ENCODE data around the gene ITGB1. TPM values are rescaled to one million over a fixed set of nuclear protein-coding genes. Genes with fewer than 3 reads are reported as not detected.

ITGB1 gene
- 178 TPM for polyA plus RNA-seq (2013, experiment 1 of 2)
- 189 TPM for polyA plus RNA-seq (2013, experiment 2 of 2)

- Histone ChIP-seq H2BK15ac (ENCODE audit: low read length) (peak within 1 kb of the TSS; percentile 96), H3K9me3 (replicated peaks in 1 of 2; ENCODE audit: control insufficient read depth in 2 of 2, insufficient read depth in 1 of 2, low read depth in 1 of 2, low read length in 2 of 2) (no peaks in the 10 kb centered on the region), H4K8ac (ENCODE audit: low read depth, low read length) (peak within 1 kb of the TSS; percentile 95), H3K23ac (ENCODE audit: low read depth, low read length, poor library complexity) (peak within 1 kb of the TSS; percentile 99), H3K79me1 (ENCODE audit: low read depth, low read length) (peaks cover 5% of the 10 kb centered on the region), H4K91ac (ENCODE audit: low read depth, low read length, poor library complexity) (peak within 1 kb of the TSS; percentile 99), H3K4me1 (ENCODE audit: control insufficient read depth in 2 of 2, insufficient read depth in 1 of 2, low read depth in 1 of 2, low read length in 2 of 2) (peaks cover 14 to 32% of the 10 kb centered on the region in 2 donors), H3K14ac (ENCODE audit: low read length) (peak within 1 kb of the TSS; percentile 98), H3K4me2 (ENCODE audit: insufficient read depth, low read length, poor library complexity, severe bottlenecking) (peak within 1 kb of the TSS; percentile 78), H2AK5ac (ENCODE audit: low read depth, low read length) (peak within 1 kb of the TSS; percentile 82), H3K9ac (ENCODE audit: low read depth, low read length, poor library complexity) (peak within 1 kb of the TSS; percentile 97), H2BK120ac (ENCODE audit: low read depth, low read length) (peak within 1 kb of the TSS; percentile 97), H3K4me3 (ENCODE audit: low read length in 2 of 2) (peak within 1 kb of the TSS; percentile 67 to 99), H3K27ac (replicated peaks; ENCODE audit: low read length) (peak within 1 kb of the TSS; percentile 96), H2AFZ (ENCODE audit: low read length) (peak within 1 kb of the TSS; percentile 90), H3K18ac (ENCODE audit: low read length) (peak within 1 kb of the TSS; percentile 99), H2BK5ac (ENCODE audit: low read length) (peak within 1 kb of the TSS; percentile 99), H3K36me3 (replicated peaks in 1 of 2; ENCODE audit: control insufficient read depth in 2 of 2, insufficient read depth in 2 of 2, low read length in 2 of 2) (peaks cover 0 to 7% of the 10 kb centered on the region in 2 donors), H3K4ac (ENCODE audit: low read length) (peak within 1 kb of the TSS; percentile 96), H2BK12ac (ENCODE audit: low read length) (peak within 1 kb of the TSS; percentile 73), H3K27me3 (ENCODE audit: control insufficient read depth in 3 of 3, insufficient read depth in 3 of 3, low read depth in 1 of 3, low read length in 3 of 3) (no peaks in the 10 kb centered on the region)
- no CpG with 5 or more reads among the region's 94 CpGs for WGBS, 2 donors (ENCODE audit: extremely low coverage in 2 of 2, insufficient read length in 2 of 2, insufficient replicate concordance in 1 of 2)
- peak; percentile 95 for DNase-seq (ENCODE audit: low spot score)
These were observed at the start of gene ITGB1 for GRCh38 chr10:32958085-32959005. Gene ITGB1 (minus strand): TSS chr10:32958230. CDS start chr10:32935558, 22,672 bp downstream.

GRCh38 chr10:33006342-33006887, 48.4 kb upstream of the ITGB1 start:
- Histone ChIP-seq H3K4me1 (ENCODE audit: control insufficient read depth in 2 of 2, insufficient read depth in 1 of 2, low read depth in 1 of 2, low read length in 2 of 2) (peaks cover 2 to 6% of the 10 kb centered on the region in 2 donors), H3K4ac (ENCODE audit: low read length) (no peak overlapping the region), H3K27ac (replicated peaks; ENCODE audit: low read length) (no peak overlapping the region), H3K14ac (ENCODE audit: low read length) (no peak overlapping the region), H3K4me3 (ENCODE audit: low read length in 2 of 2) (no peak overlapping the region), H3K23ac (ENCODE audit: low read depth, low read length, poor library complexity) (no peak overlapping the region), H2BK12ac (ENCODE audit: low read length) (no peak overlapping the region), H4K8ac (ENCODE audit: low read depth, low read length) (no peak overlapping the region), H3K9me3 (replicated peaks in 1 of 2; ENCODE audit: control insufficient read depth in 2 of 2, insufficient read depth in 1 of 2, low read depth in 1 of 2, low read length in 2 of 2) (no peaks in the 10 kb centered on the region), H2BK120ac (ENCODE audit: low read depth, low read length) (no peak overlapping the region), H2BK15ac (ENCODE audit: low read length) (no peak overlapping the region), H2BK5ac (ENCODE audit: low read length) (no peak overlapping the region), H4K91ac (ENCODE audit: low read depth, low read length, poor library complexity) (no peak overlapping the region), H3K36me3 (replicated peaks in 1 of 2; ENCODE audit: control insufficient read depth in 2 of 2, insufficient read depth in 2 of 2, low read length in 2 of 2) (no peaks in the 10 kb centered on the region), H3K9ac (ENCODE audit: low read depth, low read length, poor library complexity) (no peak overlapping the region), H3K79me1 (ENCODE audit: low read depth, low read length) (no peaks in the 10 kb centered on the region), H2AFZ (ENCODE audit: low read length) (peak overlapping the region; percentile 88), H3K18ac (ENCODE audit: low read length) (no peak overlapping the region), H3K4me2 (ENCODE audit: insufficient read depth, low read length, poor library complexity, severe bottlenecking) (no peak overlapping the region), H3K27me3 (ENCODE audit: control insufficient read depth in 3 of 3, insufficient read depth in 3 of 3, low read depth in 1 of 3, low read length in 3 of 3) (no peaks in the 10 kb centered on the region), H2AK5ac (ENCODE audit: low read depth, low read length) (no peak overlapping the region)
- WGBS, 2 donors (ENCODE audit: extremely low coverage in 2 of 2, insufficient read length in 2 of 2, insufficient replicate concordance in 1 of 2): no CpG with 5 or more reads among the region's 11 CpGs
- DNase-seq (ENCODE audit: low spot score): no peak

GRCh38 chr10:33005322-33006301, 47.6 kb upstream of the ITGB1 start:
- peak overlapping the region; percentile 46 for H3K4me2 ChIP-seq (ENCODE audit: insufficient read depth, low read length, poor library complexity, severe bottlenecking)
- H3K27ac ChIP-seq (replicated peaks; ENCODE audit: low read length): no peak overlapping the region
- H2AK5ac ChIP-seq (ENCODE audit: low read depth, low read length): no peak overlapping the region
- WGBS, 2 donors (ENCODE audit: extremely low coverage in 2 of 2, insufficient read length in 2 of 2, insufficient replicate concordance in 1 of 2): no CpG with 5 or more reads among the region's 34 CpGs
- H3K18ac ChIP-seq (ENCODE audit: low read length): peak overlapping the region; percentile 11
- H3K9me3 ChIP-seq (replicated peaks in 1 of 2; ENCODE audit: control insufficient read depth in 2 of 2, insufficient read depth in 1 of 2, low read depth in 1 of 2, low read length in 2 of 2): no peaks in the 10 kb centered on the region
- H3K23ac ChIP-seq (ENCODE audit: low read depth, low read length, poor library complexity): no peak overlapping the region
- H2BK5ac ChIP-seq (ENCODE audit: low read length): no peak overlapping the region
- H3K4me3 ChIP-seq (ENCODE audit: low read length in 2 of 2): peak overlapping the region; percentile 50 to 54
- no peaks in the 10 kb centered on the region for H3K36me3 ChIP-seq (replicated peaks in 1 of 2; ENCODE audit: control insufficient read depth in 2 of 2, insufficient read depth in 2 of 2, low read length in 2 of 2)
- H3K4me1 ChIP-seq (ENCODE audit: control insufficient read depth in 2 of 2, insufficient read depth in 1 of 2, low read depth in 1 of 2, low read length in 2 of 2): peaks cover 2 to 6% of the 10 kb centered on the region in 2 donors
- H2BK120ac ChIP-seq (ENCODE audit: low read depth, low read length): no peak overlapping the region
- peak overlapping the region; percentile 88 for H2AFZ ChIP-seq (ENCODE audit: low read length)
- peak; percentile 18 for DNase-seq (ENCODE audit: low spot score)
- no peak overlapping the region for H2BK15ac ChIP-seq (ENCODE audit: low read length)
- H4K8ac ChIP-seq (ENCODE audit: low read depth, low read length): no peak overlapping the region
- H4K91ac ChIP-seq (ENCODE audit: low read depth, low read length, poor library complexity): no peak overlapping the region
- no peak overlapping the region for H3K9ac ChIP-seq (ENCODE audit: low read depth, low read length, poor library complexity)
- H3K79me1 ChIP-seq (ENCODE audit: low read depth, low read length): no peaks in the 10 kb centered on the region
- H2BK12ac ChIP-seq (ENCODE audit: low read length): no peak overlapping the region
- no peaks in the 10 kb centered on the region for H3K27me3 ChIP-seq (ENCODE audit: control insufficient read depth in 3 of 3, insufficient read depth in 3 of 3, low read depth in 1 of 3, low read length in 3 of 3)
- no peak overlapping the region for H3K4ac ChIP-seq (ENCODE audit: low read length)
- no peak overlapping the region for H3K14ac ChIP-seq (ENCODE audit: low read length)
